A549 treated with Mapracorat at 1 μM for 4 hours (cell line): Measurements from ENCODE around the gene RNU11. TPM values are rescaled to one million over a fixed set of nuclear protein-coding genes. Genes with fewer than 3 reads are reported as not detected.

Experiments
- total RNA-seq: library from RNA; stranded (reverse); fragments of 200-300 nt; extraction: Qiagen RNA extraction; gene quantifications from 5 replicates; pipeline ENCODE4 v1.2.3, GENCODE V29; 2022

The RNU11 gene
- not detected in 5 replicates for total RNA-seq

DNA sequence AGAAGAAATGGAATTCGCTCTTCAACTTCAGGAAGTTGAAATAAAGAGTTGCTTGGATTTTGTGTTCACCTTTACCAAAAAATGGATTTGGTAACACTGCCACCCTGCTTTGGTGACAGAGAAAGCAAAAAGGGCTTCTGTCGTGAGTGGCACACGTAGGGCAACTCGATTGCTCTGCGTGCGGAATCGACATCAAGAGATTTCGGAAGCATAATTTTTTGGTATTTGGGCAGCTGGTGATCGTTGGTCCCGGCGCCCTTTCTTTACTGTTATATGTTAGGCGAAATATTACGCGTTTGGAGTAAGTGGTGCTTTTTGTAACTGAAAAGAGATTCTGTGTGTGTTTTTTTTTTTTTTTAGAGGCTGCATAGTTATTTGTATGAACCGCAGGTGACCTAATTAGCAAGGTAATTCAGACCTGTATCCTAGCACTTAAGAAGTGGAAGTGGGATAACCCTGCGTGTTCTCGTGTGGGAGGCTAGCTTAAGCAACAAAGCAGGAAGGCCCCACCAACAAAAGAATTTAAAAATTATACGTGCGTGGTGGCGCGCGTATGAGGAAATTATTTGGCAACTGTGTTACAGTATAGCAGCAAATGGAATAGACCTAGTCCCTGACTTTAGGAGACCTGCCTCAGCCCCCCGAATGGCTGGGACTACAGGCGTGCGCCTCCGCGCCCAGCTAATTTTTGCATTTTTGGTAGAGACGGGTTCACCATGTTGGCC lies at the start of gene RNU11:
Gene RNU11 (plus strand): TSS at position 127 of the 725 bp plus-strand sequence.

DNA sequence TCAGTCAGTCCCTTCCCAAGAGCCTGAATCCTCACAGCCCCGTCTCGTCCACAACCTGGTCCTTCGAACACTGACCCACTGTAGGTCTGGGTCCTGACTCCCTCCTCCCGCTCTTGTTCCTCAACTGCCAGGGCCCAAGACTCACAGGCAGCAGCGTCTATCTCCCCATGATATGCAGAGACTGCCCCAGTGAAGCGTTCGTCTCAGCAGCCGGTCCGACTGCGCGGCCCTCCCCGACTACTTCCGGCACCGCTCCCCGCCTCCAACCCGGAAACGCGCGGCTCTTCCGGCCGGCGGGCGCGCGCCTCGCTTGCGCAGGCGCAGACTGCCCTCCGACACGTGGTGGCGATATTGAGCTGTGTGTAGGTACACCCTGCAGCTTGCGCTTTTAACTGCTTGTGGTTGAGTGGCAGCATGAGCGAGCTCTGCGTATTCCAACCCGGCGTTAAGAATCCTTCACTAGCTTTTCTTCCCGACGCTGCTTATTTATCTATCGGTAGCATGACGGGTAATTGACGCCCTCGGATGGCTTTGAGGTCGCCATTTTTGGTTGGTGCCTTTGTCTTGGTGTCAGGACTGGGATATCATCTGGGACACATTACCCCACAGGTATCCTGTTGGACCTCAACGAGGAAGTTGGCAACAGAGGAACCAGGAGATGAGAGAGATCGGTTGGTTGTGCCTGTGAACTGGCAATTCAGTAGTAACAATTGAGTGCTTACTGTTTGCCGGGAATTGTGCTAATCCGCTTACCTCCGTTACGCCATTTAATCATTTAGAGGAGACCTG lies 5.4 kb upstream of the RNU11 start, which contains the start of gene TAF12:
Gene TAF12 (minus strand): TSS at position 221 of the 789 bp plus-strand sequence. CDS start 20,986 bp downstream, outside the sequence.

DNA sequence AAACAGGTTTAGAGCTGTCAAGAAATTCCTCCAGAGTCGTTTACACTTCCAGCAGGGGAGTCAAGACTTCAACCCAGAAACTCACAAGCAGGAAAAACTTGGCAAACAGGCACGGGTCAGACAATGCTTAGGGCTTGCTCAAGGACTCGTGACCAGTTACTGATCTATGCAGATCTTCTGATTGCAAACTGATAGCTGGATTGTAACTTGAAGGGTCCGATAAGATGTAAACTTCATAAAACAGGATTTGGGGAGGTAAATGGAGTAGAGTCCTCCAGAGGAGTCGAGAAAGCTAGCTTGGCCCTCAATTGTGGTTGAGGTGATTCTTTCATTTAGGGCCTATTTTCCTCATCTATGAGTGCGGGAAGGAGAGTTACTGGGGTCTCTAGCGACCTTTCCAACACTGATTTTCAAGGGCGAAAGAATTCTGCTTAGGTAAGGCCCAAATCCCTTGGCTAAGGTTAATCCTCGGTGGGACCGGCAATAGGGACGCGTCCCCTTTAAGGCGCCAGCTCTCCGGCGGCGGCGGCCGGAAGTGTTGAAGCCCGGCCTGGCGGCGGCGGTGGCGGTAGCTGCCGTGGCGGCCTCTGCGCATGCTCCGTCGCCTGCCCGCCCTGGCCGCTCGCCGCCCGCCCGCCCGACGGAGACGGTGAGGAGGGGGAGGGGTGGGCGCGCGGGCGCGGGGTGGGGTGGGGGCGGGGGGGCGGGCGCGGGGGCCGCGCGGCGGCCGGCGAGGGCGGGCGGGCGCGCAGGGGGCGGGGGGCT lies 20.0 kb downstream of the RNU11 start, which contains the start of gene GMEB1:
Gene GMEB1 (plus strand): TSS at position 594 of the 765 bp plus-strand sequence. CDS start 14,829 bp downstream, outside the sequence.

Other genes starting within 250 kb of the RNU11 start
- 67.2 to 83.0 TPM (median 75.8 TPM) in 5 replicates for gene RCC1, start 142.6 kb upstream of the RNU11 start, total RNA-seq
- 19.8 to 27.3 TPM (median 23.3 TPM) in 5 replicates for gene TRNAU1AP, start 95.5 kb upstream of the RNU11 start, total RNA-seq
- 2.9 to 3.5 TPM (median 3.1 TPM) in 5 replicates for gene RAB42, start 56.3 kb upstream of the RNU11 start, total RNA-seq
- 11.9 to 13.6 TPM (median 13.0 TPM) in 5 replicates for gene TAF12, start 5.5 kb upstream of the RNU11 start, total RNA-seq
- gene GMEB1, start 20.2 kb downstream of the RNU11 start, total RNA-seq, result 5.5 to 6.3 TPM (median 5.7 TPM) in 5 replicates
- 51.6 to 57.5 TPM (median 53.3 TPM) in 5 replicates for gene YTHDF2, start 88.3 kb downstream of the RNU11 start, total RNA-seq
- gene OPRD1, start 163.6 kb downstream of the RNU11 start, total RNA-seq, result 0.01 to 0.02 TPM (median 0.02 TPM) in 4 of 5 replicates, not detected in the other